HG03565 (cell line): ENCODE results near the gene UCHL3.

Experiments
- ATAC-seq: cut with Tn5 transposase; IDR thresholded peaks from one replicate; pipeline ENCODE4 v1.9.1; 2021; ENCODE audit warnings: mild to moderate bottlenecking, moderate library complexity; ENCODE audit not compliant: unreplicated experiment

The UCHL3 gene

DNA sequence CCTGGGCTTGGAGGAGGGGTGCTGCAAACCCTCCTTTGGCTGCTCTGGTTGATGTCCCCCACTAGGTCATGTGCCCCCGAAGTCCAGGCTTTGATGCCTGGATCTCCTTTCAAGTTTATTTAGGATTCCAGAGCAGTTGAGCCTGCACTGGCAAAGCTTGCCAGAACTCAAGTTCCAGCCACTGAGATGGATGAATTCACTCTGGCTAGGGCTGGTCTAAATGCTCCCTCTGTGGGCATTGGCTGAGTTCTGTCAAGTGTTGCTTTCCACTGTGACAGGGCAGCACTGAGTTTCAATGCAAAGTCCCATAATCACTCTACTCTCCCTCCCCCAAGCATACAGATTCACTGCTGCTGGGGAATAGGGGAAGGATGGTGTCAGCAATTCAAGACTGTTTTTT is 68.7 kb downstream of the UCHL3 start:
- no peak for ATAC-seq

DNA sequence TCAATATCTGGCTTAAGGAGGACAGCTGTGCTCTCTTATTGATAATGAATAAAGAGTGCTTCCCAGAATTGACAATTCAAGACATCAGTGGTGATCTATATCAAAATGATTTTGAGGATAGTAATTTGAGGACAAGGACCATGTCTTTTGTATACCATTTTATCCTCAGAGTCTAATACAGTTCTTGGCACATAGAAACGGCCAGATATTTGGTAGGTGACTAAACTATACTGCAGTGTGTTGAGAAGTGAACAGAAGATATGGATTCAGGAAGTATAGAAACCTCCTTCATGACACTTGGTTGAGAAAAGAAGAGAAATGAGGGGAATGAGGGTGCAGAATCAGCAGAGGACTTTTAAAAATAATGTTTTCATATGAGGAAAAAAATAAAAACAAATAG is 70.4 kb downstream of the UCHL3 start:
- no peak for ATAC-seq

DNA sequence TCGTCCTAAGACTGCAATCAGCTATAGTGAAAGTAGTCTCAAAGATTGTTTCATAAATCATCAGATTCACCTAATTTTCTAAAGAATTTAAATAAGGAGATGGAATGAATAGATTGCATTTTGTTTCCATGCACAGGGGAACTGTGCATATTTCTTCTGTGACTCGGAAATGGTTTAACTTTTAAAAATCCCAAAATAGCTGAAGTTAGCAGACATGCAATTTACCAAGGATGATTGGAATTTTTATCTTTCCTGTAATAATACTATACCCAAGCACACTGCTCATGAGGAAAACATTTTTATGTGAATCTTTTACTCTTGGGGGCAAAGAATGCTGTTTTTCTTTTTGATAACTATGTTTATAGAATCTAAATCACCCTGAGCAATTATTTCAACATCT is 71.6 kb downstream of the UCHL3 start:
- ATAC-seq = no peak

DNA sequence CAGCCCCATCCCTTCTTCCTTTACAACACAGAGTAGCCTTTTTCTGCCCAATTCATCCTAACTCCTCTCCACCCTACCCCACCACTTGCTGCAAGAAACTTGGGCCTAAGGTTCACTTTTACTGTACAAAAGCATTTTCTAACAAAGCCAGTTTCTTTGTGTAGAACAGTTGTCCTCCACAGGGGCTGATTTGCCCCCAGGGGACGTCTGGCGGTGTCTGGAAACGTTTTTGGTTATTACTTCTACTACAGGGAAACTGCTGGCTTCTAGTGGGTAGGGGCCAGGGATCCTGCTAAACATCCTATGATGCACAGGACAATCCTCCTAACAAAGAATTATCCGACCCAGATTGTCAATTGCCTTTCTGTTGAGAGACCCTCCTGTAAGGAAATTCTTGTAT is 79.2 kb downstream of the UCHL3 start:
- no peak for ATAC-seq

DNA sequence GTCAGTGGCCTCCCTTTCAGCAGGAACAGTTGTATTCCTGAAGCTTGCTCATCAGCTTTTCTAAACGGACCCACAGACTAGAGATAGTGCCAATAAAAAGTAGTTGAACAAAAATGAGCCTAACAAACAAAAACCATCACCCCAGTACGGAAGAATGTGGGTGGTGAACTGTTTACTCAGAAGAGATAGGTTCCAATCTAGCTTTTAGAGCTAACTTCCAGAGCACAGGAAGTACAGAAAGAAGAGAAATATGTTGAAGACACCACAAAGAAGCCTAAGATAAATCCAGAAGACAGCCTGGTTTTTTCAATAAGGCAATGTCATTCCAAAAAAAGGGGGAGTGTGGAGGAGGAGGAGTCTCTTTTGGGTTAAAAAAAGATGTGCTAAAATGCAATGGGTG is 83.7 kb downstream of the UCHL3 start:
- no peak for ATAC-seq

DNA sequence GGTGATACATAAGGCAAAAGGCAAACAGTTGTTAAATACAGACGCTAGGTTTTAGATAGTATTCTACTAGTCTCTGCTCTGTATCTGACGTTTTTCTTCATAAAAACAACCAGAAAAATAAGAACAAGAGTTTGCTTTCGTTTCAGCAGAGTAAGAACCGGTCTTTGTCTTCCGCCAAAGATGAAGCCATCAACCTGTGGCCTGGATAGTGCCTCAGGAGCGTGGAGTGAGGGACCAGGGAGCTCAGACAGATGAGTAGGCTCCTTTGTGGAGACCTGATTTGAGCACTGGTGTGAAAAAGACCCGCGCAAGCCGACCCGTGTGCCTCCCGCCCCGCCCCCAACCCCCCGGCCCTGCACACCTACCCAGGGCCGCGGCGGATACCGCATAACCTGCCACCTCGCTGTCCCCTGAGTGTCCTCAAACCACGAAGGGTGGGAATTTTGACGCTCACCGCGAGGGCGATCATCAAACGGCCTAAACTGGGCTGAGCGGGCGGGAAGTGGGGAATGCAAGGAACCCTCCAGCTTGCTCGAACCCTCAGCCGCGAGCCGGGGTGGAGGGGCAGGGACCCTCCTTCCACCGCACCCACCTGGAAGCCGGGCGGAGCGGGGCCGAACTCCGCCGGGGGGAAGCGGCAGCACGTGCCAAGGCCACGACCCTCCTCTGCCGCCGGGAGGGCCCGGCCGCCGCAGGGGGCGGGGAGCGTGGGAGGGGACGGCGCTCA is 85.7 kb downstream of the UCHL3 start:
- no peak for ATAC-seq

DNA sequence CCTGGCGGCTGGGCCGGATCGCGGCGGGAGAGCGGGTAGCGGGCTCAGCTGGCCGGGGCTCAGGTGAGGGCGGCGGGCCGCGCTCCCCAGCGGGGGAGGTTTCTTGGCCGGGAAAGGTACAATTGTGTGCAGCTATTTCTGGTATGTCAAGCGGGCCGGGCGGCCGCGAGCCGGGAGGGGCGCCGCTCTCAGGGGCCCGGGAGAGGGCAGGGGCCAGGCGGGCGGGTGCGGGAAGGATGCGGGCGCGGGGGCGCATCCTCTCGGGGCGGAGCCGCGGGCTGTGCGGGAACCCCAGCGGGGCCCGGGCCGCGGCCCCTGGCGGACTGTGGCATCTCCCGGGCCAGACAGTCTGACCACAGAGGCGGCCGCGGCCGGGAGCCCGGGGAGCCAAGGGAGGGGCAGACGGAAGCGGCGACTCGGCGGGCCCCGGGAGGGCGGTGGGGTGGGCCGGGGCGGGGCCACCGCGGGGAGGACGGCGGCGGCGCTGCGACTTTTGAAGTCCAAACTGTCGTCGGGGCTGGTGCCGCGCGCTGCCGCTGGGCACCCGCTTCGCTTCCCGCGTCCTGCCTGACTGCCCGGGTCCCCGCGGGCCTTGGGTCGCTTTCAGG is 86.3 kb downstream of the UCHL3 start, which contains the start of gene LMO7:
Gene LMO7 (plus strand): TSS at position 503 of the 608 bp plus-strand sequence. CDS start 328 bp downstream, outside the sequence.
- ATAC-seq = peak; percentile 46

DNA sequence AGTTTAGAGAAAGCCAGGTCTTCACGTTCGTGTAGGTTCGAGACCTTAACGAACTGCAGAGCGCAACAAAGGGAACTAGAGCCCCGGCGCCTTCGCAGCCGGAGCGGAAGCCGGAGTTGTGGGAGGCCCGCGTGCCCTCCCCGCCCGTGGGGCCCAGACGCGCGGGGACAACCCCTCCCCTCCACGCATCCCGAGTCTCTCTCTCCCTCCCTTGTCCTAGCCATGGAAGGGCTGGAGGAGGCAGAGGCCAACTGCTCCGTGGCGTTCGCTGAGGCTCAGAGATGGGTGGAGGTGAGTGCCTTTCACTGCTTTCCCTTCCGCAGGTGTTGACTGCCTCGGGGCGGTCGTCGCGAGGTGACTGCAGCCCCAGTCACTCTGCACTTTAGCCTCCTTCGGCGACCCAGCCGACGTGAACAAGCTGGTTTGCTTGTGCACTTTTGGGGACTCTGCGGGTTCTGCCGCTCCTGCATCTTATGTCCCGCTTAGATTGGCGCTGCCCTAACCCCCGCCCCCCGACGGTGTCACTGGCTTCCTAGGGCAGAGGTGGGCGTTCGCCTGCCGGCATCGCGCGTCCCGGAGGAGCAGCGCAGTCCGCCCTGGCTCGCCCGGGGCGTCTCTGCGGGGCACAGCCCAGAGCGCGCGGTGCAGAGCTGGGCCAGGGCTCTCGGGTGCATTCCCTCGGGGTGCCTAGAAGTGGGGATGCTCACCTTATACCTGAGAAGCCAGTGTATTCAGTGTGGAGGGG is 87.0 kb downstream of the UCHL3 start:
- peak; percentile 33 for ATAC-seq

DNA sequence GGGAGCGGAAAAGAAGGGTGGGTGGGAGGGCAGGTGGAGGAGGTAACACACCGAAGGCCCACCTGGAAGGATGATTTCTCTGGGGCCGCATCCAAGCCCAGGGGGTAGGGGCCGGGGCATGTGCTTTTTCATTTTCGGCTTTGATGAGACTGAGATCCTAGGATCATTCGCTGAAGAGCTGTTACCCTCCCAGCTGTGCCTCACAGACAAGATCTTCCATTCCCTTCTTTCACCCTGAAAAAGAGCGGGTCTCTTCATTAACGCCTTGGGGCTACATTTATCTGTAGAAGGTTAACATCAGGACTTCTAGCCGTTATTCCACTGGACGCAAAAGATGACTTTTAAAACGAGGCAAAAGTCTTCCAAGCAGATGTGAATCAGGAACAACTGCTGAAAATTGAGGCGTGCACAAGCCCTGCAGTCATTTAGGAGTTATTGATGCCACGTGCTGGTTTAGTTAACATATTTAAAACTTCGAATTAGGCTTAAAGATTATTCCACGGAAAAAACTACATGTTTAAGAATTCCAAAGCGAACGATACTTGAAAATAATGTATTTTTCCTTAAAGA is 87.7 kb downstream of the UCHL3 start:
- ATAC-seq = no peak

DNA sequence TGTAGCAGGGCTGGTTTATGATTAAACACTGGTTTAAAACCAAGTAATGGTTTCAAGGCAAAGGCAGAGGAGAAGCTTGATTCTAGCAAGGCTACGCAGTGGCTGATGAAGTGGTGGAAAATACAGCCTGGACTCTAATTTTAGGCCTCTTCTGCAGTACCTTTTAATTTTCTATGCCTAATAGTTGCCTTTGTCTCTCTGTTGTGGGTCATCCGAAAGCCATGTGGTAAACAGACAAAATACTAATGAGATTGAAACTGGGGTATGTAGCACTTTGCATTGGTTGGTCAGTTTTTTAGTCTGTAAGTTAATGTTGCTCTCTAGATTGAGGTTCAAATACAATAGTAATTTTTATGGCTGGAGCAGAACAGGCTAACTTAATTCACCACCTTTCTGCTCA is 89.9 kb downstream of the UCHL3 start:
- ATAC-seq = no peak

DNA sequence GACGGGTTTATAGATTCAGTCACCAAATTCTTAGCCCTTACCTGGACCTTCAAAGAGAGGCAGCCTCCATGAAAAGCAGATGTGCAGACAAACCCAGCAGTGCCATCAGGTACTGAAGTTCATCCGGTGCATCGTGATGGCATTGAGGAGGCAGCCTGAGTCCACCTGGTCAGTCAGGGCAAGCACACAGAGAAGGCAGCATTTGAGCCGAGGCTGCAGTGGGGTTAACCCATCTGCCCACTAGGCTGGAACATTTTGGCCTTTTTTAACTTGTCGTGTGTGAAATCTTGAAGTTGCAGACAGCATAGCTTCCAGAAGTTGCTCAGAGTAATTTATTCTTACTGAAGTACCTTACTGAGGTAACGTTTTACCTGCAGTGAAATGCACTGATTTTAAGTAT is 91.4 kb downstream of the UCHL3 start:
- no peak for ATAC-seq

DNA sequence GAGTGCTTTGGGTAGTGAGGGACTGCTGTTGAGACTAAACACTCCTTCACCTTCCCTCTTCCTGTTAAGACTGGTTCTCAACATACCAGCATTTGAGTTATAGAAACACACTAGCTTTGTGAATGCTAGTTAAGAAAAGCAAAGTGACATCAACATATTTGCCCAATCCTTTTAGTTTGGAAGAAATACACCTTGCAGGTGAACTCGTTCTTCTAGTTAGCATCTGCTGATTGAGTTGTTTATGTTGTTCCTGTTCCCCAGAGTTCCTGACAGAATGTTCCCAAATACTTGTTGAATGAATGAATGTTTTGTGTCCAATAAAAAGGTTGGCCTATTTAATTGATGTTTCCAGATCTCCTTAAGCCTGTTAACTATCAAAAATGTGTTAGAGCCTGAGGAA is 93.6 kb downstream of the UCHL3 start:
- no peak for ATAC-seq

DNA sequence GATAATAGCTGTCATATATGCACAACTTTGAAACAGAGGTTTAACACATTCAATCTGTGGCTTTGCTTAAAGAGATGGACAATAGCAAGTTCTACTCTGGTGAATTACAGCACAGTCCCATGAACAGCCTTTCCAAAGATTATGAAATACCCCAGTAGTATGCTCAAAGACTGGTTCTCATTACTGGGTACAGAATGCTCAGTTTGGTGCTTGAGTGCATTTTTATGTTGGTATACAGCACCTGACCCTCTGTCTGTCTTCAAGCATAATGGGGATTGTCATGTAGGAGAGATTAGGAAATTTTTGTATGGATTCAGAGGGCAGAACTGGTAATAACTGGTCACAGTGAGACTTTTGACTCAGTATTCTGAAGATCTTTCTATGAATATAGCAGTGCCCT is 94.1 kb downstream of the UCHL3 start:
- ATAC-seq = no peak

DNA sequence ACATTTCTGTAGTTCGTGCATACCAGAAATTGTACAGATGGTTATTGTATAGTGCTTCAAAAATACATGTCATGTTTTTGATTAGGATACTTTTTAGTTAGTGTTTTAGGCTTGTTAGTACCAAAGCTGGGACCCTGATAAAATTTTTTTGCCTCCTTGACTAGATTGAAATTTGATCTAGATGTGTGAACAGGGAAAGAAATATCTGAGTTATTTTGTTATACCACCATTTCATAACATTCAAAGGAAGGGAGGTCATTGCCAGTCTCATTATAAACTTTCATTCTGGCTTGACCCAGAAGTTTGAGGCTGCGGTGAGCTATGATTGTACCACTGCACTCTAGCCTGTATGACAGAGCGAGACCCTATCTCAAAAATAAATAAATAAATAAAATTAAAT is 95.5 kb downstream of the UCHL3 start:
- no peak for ATAC-seq

DNA sequence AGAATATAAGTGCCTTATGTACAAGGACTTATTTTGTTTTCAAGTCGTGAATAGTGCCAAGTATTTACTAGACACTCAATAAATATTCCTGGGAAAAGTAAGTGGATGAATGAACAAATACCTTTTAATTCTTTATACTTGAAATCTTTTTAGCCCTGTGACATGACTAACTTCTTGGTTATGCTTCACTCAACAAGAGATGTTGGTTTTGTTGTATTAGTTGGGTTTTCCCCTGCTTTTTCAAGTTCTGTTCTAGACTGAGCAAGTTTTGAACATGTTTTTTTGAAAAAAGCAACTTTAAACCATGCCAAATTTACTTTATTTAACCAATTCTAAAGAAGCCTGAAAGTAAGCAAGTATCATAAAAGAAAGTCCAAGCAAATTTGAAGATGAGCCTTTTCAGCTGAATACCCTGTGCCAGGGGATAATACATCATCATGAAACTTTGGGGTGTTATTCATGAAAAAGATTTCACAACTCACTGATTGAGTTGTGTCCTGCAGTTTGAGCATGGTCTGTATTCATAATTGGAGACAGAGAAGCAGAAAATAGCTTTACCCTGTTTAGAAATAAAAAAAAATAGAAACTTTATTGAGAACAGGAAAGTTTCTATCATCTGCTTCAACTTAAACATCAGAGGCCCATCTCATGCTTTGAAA is 97.7 kb downstream of the UCHL3 start:
- peak; percentile 81 for ATAC-seq

DNA sequence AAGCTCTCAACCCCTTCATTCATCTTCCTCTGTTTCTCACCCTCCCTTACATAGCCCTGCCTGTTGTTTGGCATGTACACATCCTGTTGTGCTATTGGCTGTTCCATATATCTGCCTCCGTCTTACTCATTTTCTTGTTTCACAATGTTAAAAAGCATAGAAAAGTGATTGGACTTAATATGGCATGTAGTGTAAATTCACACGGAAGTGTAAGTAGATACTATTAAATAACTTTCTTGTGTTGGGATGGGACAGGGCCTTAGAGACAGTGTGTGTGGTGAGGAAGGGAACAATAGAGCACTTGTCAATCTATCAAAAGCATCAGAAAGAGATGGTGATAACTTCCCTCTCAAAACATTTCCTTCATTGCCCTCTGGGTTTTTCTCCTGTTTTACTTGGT is 98.9 kb downstream of the UCHL3 start:
- no peak for ATAC-seq

DNA sequence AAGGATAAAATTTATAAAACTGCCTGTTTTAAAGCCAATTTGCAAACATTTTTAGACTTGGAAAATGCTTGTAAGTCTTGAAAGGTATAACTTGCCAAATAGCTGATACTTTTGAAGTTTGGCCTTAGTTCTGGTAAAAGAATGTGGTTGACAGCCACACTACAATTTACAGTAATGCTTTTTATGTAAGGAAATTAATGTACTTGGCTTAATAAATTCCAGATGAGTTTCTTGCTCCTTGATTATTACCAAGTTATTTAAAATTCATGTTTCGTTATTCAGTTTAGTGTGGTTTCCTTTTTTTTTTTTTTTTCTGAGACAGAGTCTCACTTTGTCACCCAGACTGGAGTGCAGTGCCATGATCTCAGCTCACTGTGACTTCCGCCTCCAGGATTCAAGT is 101.4 kb downstream of the UCHL3 start:
- ATAC-seq = no peak

DNA sequence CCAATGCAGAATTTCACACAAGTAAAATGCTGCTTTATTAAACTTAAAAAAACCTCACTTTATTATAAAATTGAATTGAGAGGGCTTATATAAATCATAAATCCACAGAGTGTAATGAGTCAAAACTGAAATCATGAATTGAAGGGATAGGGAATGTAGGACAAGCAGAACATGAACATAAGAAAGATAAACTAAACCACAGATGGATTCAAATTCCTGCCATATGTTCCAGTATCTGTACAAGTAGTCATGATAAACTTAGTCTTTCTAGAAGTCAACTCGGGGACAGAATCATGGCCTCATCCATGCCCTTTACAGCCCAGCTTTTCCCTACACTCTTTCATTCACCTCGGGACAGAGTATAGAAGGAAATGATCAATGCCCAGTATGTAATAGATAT is 103.1 kb downstream of the UCHL3 start:
- ATAC-seq = no peak
